DOHH2 (cell line): ENCODE data around the gene OLIG2.

Source experiments
- H3F3A ChIP-seq: fragments of 200-600 bp; sonication (generic), shearing (Covaris generic); 2 replicates; pipeline ENCODE4 v1.6.0; 2016; ENCODE audit warnings: antibody characterized with exemption, mild to moderate bottlenecking; ENCODE audit not compliant: control insufficient read depth, insufficient read depth
- H3K27ac ChIP-seq: fragments of 200-600 bp; sonication (generic); 2 replicates; pipeline ENCODE4 v1.5.1; 2014; ENCODE audit warnings: low read depth, mild to moderate bottlenecking, low read length, moderate library complexity
- H3K27me3 ChIP-seq: fragments of 200-600 bp; sonication (generic); 2 replicates; pipeline ENCODE4 v1.6.1; 2014; ENCODE audit warnings: mild to moderate bottlenecking, low read length, mixed read lengths; ENCODE audit not compliant: control insufficient read depth
- H3K36me3 ChIP-seq: fragments of 200-600 bp; sonication (generic); 2 replicates; pipeline ENCODE4 v1.6.1; 2014; ENCODE audit warnings: mild to moderate bottlenecking, low read length, moderate library complexity, mixed read lengths; ENCODE audit not compliant: control insufficient read depth
- H3K4me1 ChIP-seq: fragments of 200-600 bp; sonication (generic); 2 replicates; pipeline ENCODE4 v1.6.1; 2014; ENCODE audit warnings: mild to moderate bottlenecking, low read length, mixed read lengths; ENCODE audit not compliant: control insufficient read depth
- H3K4me2 ChIP-seq: fragments of 200-600 bp; sonication (generic); 2 replicates; pipeline ENCODE4 v1.6.0; 2014; ENCODE audit warnings: mild to moderate bottlenecking, low read length, moderate library complexity
- H3K4me3 ChIP-seq: fragments of 200-600 bp; sonication (generic); 2 replicates; pipeline ENCODE4 v1.5.1; 2014; ENCODE audit warnings: mild to moderate bottlenecking, low read length, mixed read lengths
- H3K79me2 ChIP-seq: fragments of 200-600 bp; sonication (generic); 2 replicates; pipeline ENCODE4 v1.6.1; 2014; ENCODE audit warnings: mild to moderate bottlenecking, low read length, mixed read lengths; ENCODE audit not compliant: control insufficient read depth
- H3K9me2 ChIP-seq: fragments of 200-600 bp; sonication (generic); replicated peaks from 2 replicates; pipeline ENCODE4 v1.6.1; 2014; ENCODE audit warnings: mild to moderate bottlenecking, low read length, mixed read lengths; ENCODE audit not compliant: control insufficient read depth
- H3K9me3 ChIP-seq: fragments of 200-600 bp; sonication (generic); 2 replicates; pipeline ENCODE4 v1.6.1; 2014; ENCODE audit warnings: antibody characterized with exemption, low read length, mixed read lengths; ENCODE audit not compliant: control insufficient read depth, insufficient read depth
- H4K20me1 ChIP-seq: fragments of 200-600 bp; sonication (generic); 2 replicates; pipeline ENCODE4 v1.6.0; 2014; ENCODE audit warnings: low read depth, mild to moderate bottlenecking, antibody characterized with exemption, low read length, moderate library complexity; ENCODE audit not compliant: control insufficient read depth, insufficient read depth
- EZH2phosphoT487 ChIP-seq: fragments of 200-600 bp; sonication (generic); IDR thresholded peaks from 2 replicates; pipeline ENCODE4 v1.6.1; 2017; ENCODE audit warnings: borderline replicate concordance, mild to moderate bottlenecking, antibody characterized with exemption, low read length, moderate library complexity, mixed read lengths
- TF ChIP-seq, protein P1 (sequence below): fragments of 200-600 bp; sonication (generic); IDR thresholded peaks from one replicate; pipeline ENCODE4 v1.5.1; 2014; ENCODE audit warnings: antibody characterized with exemption, mild to moderate bottlenecking, low read depth, low read length; ENCODE audit not compliant: poor library complexity, severe bottlenecking

OLIG2 gene

DNA sequence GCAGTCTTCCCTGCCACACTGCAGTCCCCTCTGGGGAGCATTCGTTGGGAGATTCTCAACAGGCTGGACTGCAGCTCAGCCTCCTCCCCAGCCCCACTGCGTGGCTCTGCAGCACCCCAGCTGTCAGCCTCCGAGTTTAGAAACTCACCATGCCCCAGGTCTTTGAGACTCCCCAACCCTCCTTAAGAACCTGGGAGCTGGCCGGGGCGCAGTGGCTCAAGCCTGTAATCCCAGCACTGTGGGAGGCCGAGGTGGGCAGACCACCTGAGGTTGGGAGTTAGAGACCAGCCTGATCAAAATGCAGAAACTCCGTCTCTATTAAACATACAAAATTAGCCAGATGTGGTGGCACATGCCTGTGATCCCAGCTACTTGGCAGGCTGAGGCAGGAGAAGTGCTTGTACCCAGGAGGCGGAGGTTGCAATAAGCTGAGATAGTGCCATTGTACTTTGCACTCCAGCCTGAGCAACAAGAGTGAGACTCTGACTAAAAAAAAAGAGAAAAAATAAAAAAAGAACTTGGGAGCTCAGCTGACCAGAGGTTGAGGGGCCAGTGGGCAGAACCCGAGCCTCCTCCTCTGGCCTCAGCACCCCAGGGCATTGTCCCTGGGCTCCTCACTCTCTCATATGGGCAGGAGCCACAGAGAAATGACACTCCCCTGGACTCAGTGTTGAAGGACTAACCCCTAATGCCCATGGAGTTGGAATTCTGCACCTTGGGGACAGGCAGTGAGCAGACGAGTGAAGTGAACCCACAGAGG is 5.6 kb downstream of the OLIG2 start:
- Histone ChIP-seq H3K9me3 (no peaks in the 10 kb centered on the region), H3K9me2 (no peaks in the 10 kb centered on the region), H3K79me2 (no peaks in the 10 kb centered on the region), H3K36me3 (no peaks in the 10 kb centered on the region), H3K27me3 (no peaks in the 10 kb centered on the region), H3F3A (no peaks in the 10 kb centered on the region), H3K27ac (no peak overlapping the region), H3K4me2 (no peak overlapping the region), H3K4me1 (no peaks in the 10 kb centered on the region), H4K20me1 (no peaks in the 10 kb centered on the region), H3K4me3 (no peak overlapping the region)
- TF ChIP-seq EZH2phosphoT487 = no peak
- TF ChIP-seq, protein P1, sequence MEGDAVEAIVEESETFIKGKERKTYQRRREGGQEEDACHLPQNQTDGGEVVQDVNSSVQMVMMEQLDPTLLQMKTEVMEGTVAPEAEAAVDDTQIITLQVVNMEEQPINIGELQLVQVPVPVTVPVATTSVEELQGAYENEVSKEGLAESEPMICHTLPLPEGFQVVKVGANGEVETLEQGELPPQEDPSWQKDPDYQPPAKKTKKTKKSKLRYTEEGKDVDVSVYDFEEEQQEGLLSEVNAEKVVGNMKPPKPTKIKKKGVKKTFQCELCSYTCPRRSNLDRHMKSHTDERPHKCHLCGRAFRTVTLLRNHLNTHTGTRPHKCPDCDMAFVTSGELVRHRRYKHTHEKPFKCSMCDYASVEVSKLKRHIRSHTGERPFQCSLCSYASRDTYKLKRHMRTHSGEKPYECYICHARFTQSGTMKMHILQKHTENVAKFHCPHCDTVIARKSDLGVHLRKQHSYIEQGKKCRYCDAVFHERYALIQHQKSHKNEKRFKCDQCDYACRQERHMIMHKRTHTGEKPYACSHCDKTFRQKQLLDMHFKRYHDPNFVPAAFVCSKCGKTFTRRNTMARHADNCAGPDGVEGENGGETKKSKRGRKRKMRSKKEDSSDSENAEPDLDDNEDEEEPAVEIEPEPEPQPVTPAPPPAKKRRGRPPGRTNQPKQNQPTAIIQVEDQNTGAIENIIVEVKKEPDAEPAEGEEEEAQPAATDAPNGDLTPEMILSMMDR = no peak

DNA sequence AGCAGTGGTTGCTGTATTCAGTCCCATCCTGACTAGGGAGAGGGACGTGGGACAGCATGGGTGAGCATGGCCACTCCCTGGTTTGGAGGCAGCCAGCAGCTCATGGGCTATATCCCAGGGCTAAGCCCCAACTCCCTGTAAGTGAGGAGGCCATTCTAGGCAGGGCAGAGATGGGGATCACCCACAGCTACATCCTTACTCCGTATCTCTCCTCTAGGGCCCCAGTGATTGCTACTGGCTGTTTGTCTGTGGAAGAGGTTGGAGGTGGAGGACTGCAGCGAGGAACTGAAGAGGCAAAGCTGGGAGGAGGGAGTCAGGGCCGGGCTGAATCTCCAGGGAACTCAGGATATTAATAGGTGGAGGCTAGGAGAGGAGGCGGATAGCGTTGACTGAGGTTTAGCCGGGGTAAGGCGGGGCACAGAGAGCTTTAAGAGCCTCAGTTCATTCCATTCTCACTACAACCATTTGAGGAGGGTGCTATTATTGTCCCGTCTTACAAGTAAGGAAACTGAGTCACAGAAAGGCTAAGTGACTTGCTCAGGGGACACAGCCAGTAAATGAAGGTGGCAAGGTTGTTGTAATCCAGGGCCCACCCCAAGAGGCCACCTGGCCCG is 6.8 kb downstream of the OLIG2 start:
- H3K4me2 ChIP-seq = no peak overlapping the region
- H4K20me1 ChIP-seq = no peaks in the 10 kb centered on the region

DNA sequence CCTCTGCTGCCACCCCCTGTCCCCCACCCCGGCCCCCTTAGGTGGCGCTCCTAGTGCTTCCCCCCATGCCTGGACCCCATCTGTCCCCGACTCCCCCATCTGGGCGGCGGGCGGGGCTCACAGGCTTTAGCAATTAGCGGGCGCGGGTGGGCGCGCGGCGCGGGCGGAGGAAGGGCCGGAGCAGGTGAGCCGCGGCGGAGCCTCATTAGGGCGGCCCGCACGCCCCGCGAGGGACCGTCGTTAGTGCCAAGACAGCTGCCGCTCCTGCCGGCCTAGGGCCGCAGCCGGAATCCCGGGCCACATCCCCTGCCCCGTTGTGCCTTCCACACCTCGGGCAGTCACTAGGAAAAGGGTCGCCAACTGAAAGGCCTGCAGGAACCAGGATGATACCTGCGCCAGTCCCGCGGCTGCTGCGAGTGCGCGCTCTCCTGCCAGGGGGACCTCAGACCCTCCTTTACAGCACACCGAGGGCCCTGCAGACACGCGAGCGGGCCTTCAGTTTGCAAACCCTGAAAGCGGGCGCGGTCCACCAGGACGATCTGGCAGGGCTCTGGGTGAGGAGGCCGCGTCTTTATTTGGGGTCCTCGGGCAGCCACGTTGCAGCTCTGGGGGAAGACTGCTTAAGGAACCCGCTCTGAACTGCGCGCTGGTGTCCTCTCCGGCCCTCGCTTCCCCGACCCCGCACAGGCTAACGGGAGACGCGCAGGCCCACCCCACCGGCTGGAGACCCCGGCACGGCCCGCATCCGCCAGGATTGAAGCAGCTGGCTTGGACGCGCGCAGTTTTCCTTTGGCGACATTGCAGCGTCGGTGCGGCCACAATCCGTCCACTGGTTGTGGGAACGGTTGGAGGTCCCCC is 7.6 kb downstream of the OLIG2 start:
- Histone ChIP-seq H3K4me1 (no peaks in the 10 kb centered on the region), H3K79me2 (no peaks in the 10 kb centered on the region), H3K4me2 (no peak overlapping the region), H3K4me3 (no peak overlapping the region), H3K27ac (no peak overlapping the region), H3K9me3 (no peaks in the 10 kb centered on the region), H3K9me2 (no peaks in the 10 kb centered on the region), H4K20me1 (no peaks in the 10 kb centered on the region), H3K27me3 (no peaks in the 10 kb centered on the region), H3F3A (no peaks in the 10 kb centered on the region), H3K36me3 (no peaks in the 10 kb centered on the region)
- TF ChIP-seq, protein P1 = no peak

More for the DNA sequence above, 6.8 kb downstream of the OLIG2 start:
- Histone ChIP-seq H3K4me1 (no peaks in the 10 kb centered on the region), H3K36me3 (no peaks in the 10 kb centered on the region), H3F3A (no peaks in the 10 kb centered on the region), H3K79me2 (no peaks in the 10 kb centered on the region), H3K9me2 (no peaks in the 10 kb centered on the region), H3K27me3 (no peaks in the 10 kb centered on the region), H3K9me3 (no peaks in the 10 kb centered on the region), H3K27ac (no peak overlapping the region), H3K4me3 (no peak overlapping the region)
- TF ChIP-seq, protein P1 = no peak
